DOHH2 (cell line): ENCODE results near the gene SH2D4B.

Source experiments
- H3F3A ChIP-seq: fragments of 200-600 bp; sonication (generic), shearing (Covaris generic); 2 replicates; pipeline ENCODE4 v1.6.0; 2016; ENCODE audit warnings: antibody characterized with exemption, mild to moderate bottlenecking; ENCODE audit not compliant: control insufficient read depth, insufficient read depth
- H3K27ac ChIP-seq: fragments of 200-600 bp; sonication (generic); 2 replicates; pipeline ENCODE4 v1.5.1; 2014; ENCODE audit warnings: low read depth, mild to moderate bottlenecking, low read length, moderate library complexity
- H3K27me3 ChIP-seq: fragments of 200-600 bp; sonication (generic); 2 replicates; pipeline ENCODE4 v1.6.1; 2014; ENCODE audit warnings: mild to moderate bottlenecking, low read length, mixed read lengths; ENCODE audit not compliant: control insufficient read depth
- H3K36me3 ChIP-seq: fragments of 200-600 bp; sonication (generic); 2 replicates; pipeline ENCODE4 v1.6.1; 2014; ENCODE audit warnings: mild to moderate bottlenecking, low read length, moderate library complexity, mixed read lengths; ENCODE audit not compliant: control insufficient read depth
- H3K4me1 ChIP-seq: fragments of 200-600 bp; sonication (generic); 2 replicates; pipeline ENCODE4 v1.6.1; 2014; ENCODE audit warnings: mild to moderate bottlenecking, low read length, mixed read lengths; ENCODE audit not compliant: control insufficient read depth
- H3K4me2 ChIP-seq: fragments of 200-600 bp; sonication (generic); 2 replicates; pipeline ENCODE4 v1.6.0; 2014; ENCODE audit warnings: mild to moderate bottlenecking, low read length, moderate library complexity
- H3K4me3 ChIP-seq: fragments of 200-600 bp; sonication (generic); 2 replicates; pipeline ENCODE4 v1.5.1; 2014; ENCODE audit warnings: mild to moderate bottlenecking, low read length, mixed read lengths
- H3K79me2 ChIP-seq: fragments of 200-600 bp; sonication (generic); 2 replicates; pipeline ENCODE4 v1.6.1; 2014; ENCODE audit warnings: mild to moderate bottlenecking, low read length, mixed read lengths; ENCODE audit not compliant: control insufficient read depth
- H3K9me2 ChIP-seq: fragments of 200-600 bp; sonication (generic); replicated peaks from 2 replicates; pipeline ENCODE4 v1.6.1; 2014; ENCODE audit warnings: mild to moderate bottlenecking, low read length, mixed read lengths; ENCODE audit not compliant: control insufficient read depth
- H3K9me3 ChIP-seq: fragments of 200-600 bp; sonication (generic); 2 replicates; pipeline ENCODE4 v1.6.1; 2014; ENCODE audit warnings: antibody characterized with exemption, low read length, mixed read lengths; ENCODE audit not compliant: control insufficient read depth, insufficient read depth
- H4K20me1 ChIP-seq: fragments of 200-600 bp; sonication (generic); 2 replicates; pipeline ENCODE4 v1.6.0; 2014; ENCODE audit warnings: low read depth, mild to moderate bottlenecking, antibody characterized with exemption, low read length, moderate library complexity; ENCODE audit not compliant: control insufficient read depth, insufficient read depth
- CTCF ChIP-seq: fragments of 200-600 bp; sonication (generic); IDR thresholded peaks from one replicate; pipeline ENCODE4 v1.5.1; 2014; ENCODE audit warnings: antibody characterized with exemption, mild to moderate bottlenecking, low read depth, low read length; ENCODE audit not compliant: poor library complexity, severe bottlenecking
- EZH2phosphoT487 ChIP-seq: fragments of 200-600 bp; sonication (generic); IDR thresholded peaks from 2 replicates; pipeline ENCODE4 v1.6.1; 2017; ENCODE audit warnings: borderline replicate concordance, mild to moderate bottlenecking, antibody characterized with exemption, low read length, moderate library complexity, mixed read lengths

SH2D4B gene

GRCh38 chr10:80512031-80512526 is 25.6 kb upstream of the SH2D4B start:
- no peaks in the 10 kb centered on the region for H3K9me2 ChIP-seq
- H3K27me3 ChIP-seq: no peaks in the 10 kb centered on the region
- no peaks in the 10 kb centered on the region for H3K79me2 ChIP-seq
- H3K4me2 ChIP-seq: no peak overlapping the region
- no peaks in the 10 kb centered on the region for H3K4me1 ChIP-seq
- H3K4me3 ChIP-seq: no peak overlapping the region
- no peaks in the 10 kb centered on the region for H3F3A ChIP-seq
- peaks cover 14% of the 10 kb centered on the region; the same call in 1 of the 2 replicates for H3K36me3 ChIP-seq
- no peaks in the 10 kb centered on the region for H4K20me1 ChIP-seq
- H3K27ac ChIP-seq: no peak overlapping the region
- TF ChIP-seq CTCF: no peak
- no peaks in the 10 kb centered on the region for H3K9me3 ChIP-seq

DNA sequence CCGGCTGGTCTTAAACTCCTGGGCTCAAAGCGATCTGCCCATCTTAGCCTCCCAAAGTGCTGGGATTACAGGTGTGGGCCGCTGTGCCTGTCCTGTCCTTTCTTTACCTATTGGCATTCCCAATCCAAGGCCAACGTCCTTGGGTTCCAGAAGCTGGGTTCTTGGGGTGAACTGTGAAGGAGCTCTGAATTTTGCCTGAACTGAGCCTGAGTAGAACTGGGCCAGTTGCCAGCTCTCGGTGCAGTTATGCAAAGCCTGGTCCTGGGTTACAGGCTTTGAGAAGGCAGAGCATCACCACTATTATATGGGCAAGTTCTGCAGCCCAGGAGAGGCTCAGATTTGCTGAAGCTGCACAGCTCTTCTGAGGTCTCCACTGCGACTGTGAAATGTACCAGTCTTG is 24.6 kb upstream of the SH2D4B start:
- Histone ChIP-seq H3K36me3 (peaks cover 14% of the 10 kb centered on the region; the same call in 1 of the 2 replicates), H3F3A (no peaks in the 10 kb centered on the region)
- no peak for TF ChIP-seq EZH2phosphoT487
- no peak for TF ChIP-seq CTCF

DNA sequence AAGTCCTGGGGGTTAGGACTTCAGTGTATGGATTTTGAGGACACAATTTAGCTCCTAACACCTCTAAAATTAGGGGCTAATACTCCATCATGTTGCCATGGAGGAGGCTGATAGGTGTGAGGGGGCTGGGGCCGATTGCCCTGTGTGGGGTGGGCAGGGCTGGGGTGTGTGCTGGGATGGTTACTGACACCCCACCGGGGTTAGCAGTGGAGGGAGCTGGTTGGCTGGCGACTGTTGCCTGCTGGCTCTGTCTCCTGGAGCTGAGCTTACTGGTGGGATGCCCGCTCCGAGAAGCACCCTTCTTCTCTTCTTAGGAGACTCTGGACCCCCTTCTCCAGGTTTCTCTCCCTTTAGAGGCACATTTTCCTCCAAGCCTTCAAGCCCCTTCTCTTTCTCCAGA is 22.2 kb upstream of the SH2D4B start:
- no peaks in the 10 kb centered on the region for H3K79me2 ChIP-seq
- no peak overlapping the region for H3K4me3 ChIP-seq
- H3K4me1 ChIP-seq: peaks cover 13% of the 10 kb centered on the region
- H3K9me3 ChIP-seq: no peaks in the 10 kb centered on the region
- H3K9me2 ChIP-seq: no peaks in the 10 kb centered on the region
- peaks cover 18% of the 10 kb centered on the region; the same call in 1 of the 2 replicates for H3K36me3 ChIP-seq
- no peak for TF ChIP-seq EZH2phosphoT487
- TF ChIP-seq CTCF: no peak
- no peak overlapping the region for H3K4me2 ChIP-seq
- H4K20me1 ChIP-seq: no peaks in the 10 kb centered on the region; the same call in 1 of the 2 replicates
- H3F3A ChIP-seq: no peaks in the 10 kb centered on the region
- H3K27ac ChIP-seq: no peak overlapping the region
- no peaks in the 10 kb centered on the region for H3K27me3 ChIP-seq

More for the DNA sequence above, 24.6 kb upstream of the SH2D4B start:
- H3K27me3 ChIP-seq: no peaks in the 10 kb centered on the region
- no peaks in the 10 kb centered on the region for H4K20me1 ChIP-seq
- no peaks in the 10 kb centered on the region for H3K9me2 ChIP-seq
- H3K4me2 ChIP-seq: no peak overlapping the region
- no peaks in the 10 kb centered on the region for H3K79me2 ChIP-seq
- peaks cover 4% of the 10 kb centered on the region for H3K4me1 ChIP-seq
- H3K4me3 ChIP-seq: no peak overlapping the region
- no peaks in the 10 kb centered on the region for H3K9me3 ChIP-seq
- no peak overlapping the region for H3K27ac ChIP-seq
